GM12878 (cell line): ENCODE measurements around the gene PEX16. TPM values are rescaled to one million over a fixed set of nuclear protein-coding genes. Genes with fewer than 3 reads are reported as not detected.

Source experiments
- ATAC-seq: fragments of 200-7000 bp; cut with Tn5 transposase; 3 replicates; pipeline ENCODE4 v1.9.1; 2020; ENCODE audit warnings: mild to moderate bottlenecking, moderate library complexity
- BruUV-seq: library from RNA; stranded (reverse); fragments of 400-500 nt; replicated peaks from 2 replicates; lab custom pipeline; 2021; lab: Mats Ljungman, UMichigan
- CTCF ChIA-PET: fragments of 300-600 bp; sonication (Branson Sonifier 250); formaldehyde crosslinking; extraction: SDS; loops from one replicate; lab custom pipeline; 2021; ENCODE audit warnings: inconsistent platforms; lab: Yijun Ruan, JAX
- POLR2A ChIA-PET: fragments of 350-600 bp; formaldehyde crosslinking; extraction: SDS; loops from one replicate; lab custom pipeline; 2021; ENCODE audit warnings: inconsistent platforms; lab: Charles Lee
- RAD21 ChIA-PET: fragments of 300-600 bp; sonication (Branson Sonifier 250); formaldehyde crosslinking; loops from one replicate; lab custom pipeline; 2023; ENCODE audit warnings: antibody characterized with exemption; ENCODE audit not compliant: unreplicated experiment; lab: Charles Lee
- SMC1A ChIA-PET: fragments of 300-600 bp; sonication (Branson Sonifier 250); formaldehyde crosslinking; loops from one replicate; lab custom pipeline; 2023; ENCODE audit not compliant: unreplicated experiment, uncharacterized antibody; lab: Charles Lee
- DNase-seq: peaks from one replicate; pipeline ENCODE4 v3.0.0-alpha.2; 2011; ENCODE audit warnings: low read depth, low spot score
- FAIRE-seq: peaks from 3 replicates; lab custom pipeline; 2011; peaks lifted over from hg19 to GRCh38; lab: Jason Lieb, UNC
- H2AFZ ChIP-seq: 2 replicates; pipeline ENCODE4 v1.6.0; 2011; ENCODE audit warnings: low read depth, low read length, control low read depth; ENCODE audit not compliant: control insufficient read depth
- H3K27ac ChIP-seq: 2 replicates; pipeline ENCODE4 v1.5.1; 2011; ENCODE audit warnings: control low read depth; ENCODE audit not compliant: control insufficient read depth, insufficient read depth
- H3K27me3 ChIP-seq, 2 experiments: replicated peaks in 1 of 2; 2 replicates each; pipeline versions ENCODE4 v1.6.0 to v1.6.1; 2011; ENCODE audit warnings: low read length in 1 of 2; ENCODE audit not compliant: control insufficient read depth in 2 of 2, insufficient read depth in 2 of 2
- H3K36me3 ChIP-seq, 2 experiments: 2 replicates each; pipeline ENCODE4 v1.5.1; 2011; ENCODE audit warnings: low read length in 1 of 2; ENCODE audit not compliant: control insufficient read depth in 2 of 2, insufficient read depth in 2 of 2
- H3K4me1 ChIP-seq: 2 replicates; pipeline ENCODE4 v1.6.1; 2011; ENCODE audit warnings: mild to moderate bottlenecking, low read length, moderate library complexity, mixed read lengths; ENCODE audit not compliant: control insufficient read depth, insufficient read depth
- H3K4me2 ChIP-seq: 2 replicates; pipeline ENCODE4 v1.6.0; 2011; ENCODE audit warnings: control low read depth; ENCODE audit not compliant: control insufficient read depth, insufficient read depth
- H3K4me3 ChIP-seq: fragments of 200-600 bp; sonication (generic); 2 replicates; pipeline ENCODE4 v1.5.1; 2016
- H3K79me2 ChIP-seq: 2 replicates; pipeline ENCODE4 v1.6.0; 2011; ENCODE audit warnings: low read length; ENCODE audit not compliant: control insufficient read depth, insufficient read depth
- H3K9ac ChIP-seq: 2 replicates; pipeline ENCODE4 v1.8.0; 2011; ENCODE audit warnings: low read length, control low read depth, mixed read lengths; ENCODE audit not compliant: control insufficient read depth, insufficient read depth
- H3K9me3 ChIP-seq: replicated peaks from 3 replicates; pipeline ENCODE4 v1.5.1; 2011; ENCODE audit warnings: mild to moderate bottlenecking, low read length; ENCODE audit not compliant: control insufficient read depth, insufficient read depth
- H4K20me1 ChIP-seq: 2 replicates; pipeline ENCODE4 v1.6.0; 2011; ENCODE audit not compliant: control insufficient read depth, insufficient read depth
- BCL11A ChIP-seq: IDR thresholded peaks from 2 replicates; pipeline ENCODE4 v1.6.1; 2011; ENCODE audit warnings: low read depth, low read length
- DPF2 ChIP-seq: fragments of 450-650 bp; IDR thresholded peaks from 2 replicates; pipeline ENCODE4 v1.6.1; 2017; ENCODE audit warnings: mild to moderate bottlenecking
- E4F1 ChIP-seq: fragments of 450-650 bp; IDR thresholded peaks from 2 replicates; pipeline ENCODE4 v1.6.1; 2018; ENCODE audit warnings: borderline replicate concordance, mild to moderate bottlenecking; ENCODE audit not compliant: partially characterized antibody
- EZH2 ChIP-seq: IDR thresholded peaks from 2 replicates; pipeline ENCODE4 v1.6.1; 2012; ENCODE audit warnings: low read depth, mild to moderate bottlenecking, control low read depth, inconsistent platforms, low read length, borderline replicate concordance; ENCODE audit not compliant: control insufficient read depth
- IKZF2 ChIP-seq, 2 experiments: fragments of 450-650 bp; IDR thresholded peaks; 2 replicates each; pipeline ENCODE4 v1.6.1; 2017; ENCODE audit warnings: mild to moderate bottlenecking in 2 of 2, moderate library complexity in 2 of 2
- IRF3 ChIP-seq: fragments of 450-650 bp; IDR thresholded peaks from 2 replicates; pipeline ENCODE4 v1.6.1; 2014; ENCODE audit warnings: mild to moderate bottlenecking
- IRF4 ChIP-seq: IDR thresholded peaks from 2 replicates; pipeline ENCODE4 v1.6.1; 2011; ENCODE audit warnings: low read depth, low read length
- MLLT1 ChIP-seq: fragments of 450-650 bp; IDR thresholded peaks from 2 replicates; pipeline ENCODE4 v1.6.1; 2016; ENCODE audit warnings: mild to moderate bottlenecking
- POLR2A ChIP-seq: IDR thresholded peaks from 2 replicates; pipeline ENCODE4 v1.6.1; 2011; ENCODE audit warnings: low read depth, mild to moderate bottlenecking, low read length
- ZBTB33 ChIP-seq: fragments of 450-650 bp; IDR thresholded peaks from 2 replicates; pipeline ENCODE4 v1.6.1; 2017; ENCODE audit warnings: mild to moderate bottlenecking
- WGBS: methylation state at CpG from one replicate; pipeline ENCODE4 v1.1.6; 2016; ENCODE audit warnings: low lambda C conversion rate; ENCODE audit not compliant: insufficient replicate concordance, insufficient coverage; ENCODE audit errors: missing lambda C conversion rate; 5-methylcytosine and 5-hydroxymethylcytosine counted together
- in situ Hi-C: fragments of 300-500 bp; cut with MboI; formaldehyde crosslinking; loops from 9 replicates; pipeline ENCODE4 v1.14.3; 2018; ENCODE audit warnings: mixed read lengths
- intact Hi-C: fragments of 100-400 bp; cut with micrococcal nuclease; formaldehyde crosslinking; loops from one replicate; pipeline ENCODE4 v1.14.2; 2022; ENCODE audit not compliant: unreplicated experiment
- polyA plus RNA-seq, 11 experiments: library from polyadenylated mRNA; depleted of rRNA in 4 of 11; unstranded in 6 of 11; stranded (reverse) in 5 of 11; fragments of >200 nt; fragmentation: Nextera tagmentation in 4 of 11; fragmentation: Illumina TruSeq in 1 of 11; extraction: Ambion mirVana in 4 of 11; extraction: Trizol in 1 of 11; gene quantifications; 1 replicate in 1 of 11; 2 replicates in 10 of 11; pipeline versions ENCODE4 v1.2.1 to v1.2.3, GENCODE V29; 2011 to 2016; ENCODE audit warnings: inconsistent platforms in 2 of 11, missing spikeins in 2 of 11, low read depth in 1 of 11
- total RNA-seq, 4 experiments: library from RNA; depleted of rRNA in 3 of 4; stranded (reverse); fragments of >200 nt in 3 of 4; fragmentation: Illumina TruSeq in 1 of 4; extraction: Trizol in 1 of 4; gene quantifications; 2 replicates each; pipeline versions ENCODE4 v1.2.1 to v1.2.3, GENCODE V29; 2013 to 2021
- TF ChIP-seq, protein P1 (sequence below): IDR thresholded peaks from 2 replicates; pipeline ENCODE4 v1.6.1; 2012; ENCODE audit warnings: low read depth, low read length, improper control_type of control experiment

PEX16 gene
- total and polyA plus RNA-seq, 10 of the 15 experiments (the other 5 are each of a cell fraction or from before 2014, with no cell fraction given): 1.4 to 53.5 (median 27.6) TPM

DNA sequence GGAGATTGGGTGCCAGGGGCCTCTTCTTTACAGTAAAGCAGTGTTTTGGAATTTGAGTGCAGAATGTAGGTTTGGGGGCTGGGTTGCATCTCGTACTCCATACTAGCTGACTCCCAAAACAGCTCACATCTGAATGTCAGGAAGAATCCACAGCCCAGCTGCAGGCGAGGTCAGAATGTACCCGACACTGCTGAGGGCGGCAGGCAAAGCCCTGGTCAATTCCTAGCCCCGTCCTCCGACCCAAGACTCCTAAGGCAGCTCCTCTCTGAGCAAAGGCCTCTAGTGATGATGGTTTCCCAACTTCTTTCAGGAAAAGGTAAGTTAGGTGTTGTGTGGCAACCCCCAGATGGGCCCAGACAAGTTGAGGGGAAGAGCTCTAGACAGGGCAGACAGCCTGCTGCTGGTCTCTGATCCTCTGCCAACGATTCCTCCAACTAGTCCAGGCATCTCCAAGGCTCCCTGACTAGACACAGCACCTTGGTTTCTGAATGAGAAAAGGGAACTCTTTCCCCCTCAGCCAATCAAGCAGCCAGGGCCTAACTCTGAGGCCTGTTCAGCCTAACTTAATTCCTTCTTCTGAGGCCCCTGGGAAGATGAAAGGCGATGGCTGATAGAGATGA lies 13.4 kb upstream of the PEX16 start (continued):
- TF ChIP-seq ZBTB33 (no peak), IRF4 (no peak)

DNA sequence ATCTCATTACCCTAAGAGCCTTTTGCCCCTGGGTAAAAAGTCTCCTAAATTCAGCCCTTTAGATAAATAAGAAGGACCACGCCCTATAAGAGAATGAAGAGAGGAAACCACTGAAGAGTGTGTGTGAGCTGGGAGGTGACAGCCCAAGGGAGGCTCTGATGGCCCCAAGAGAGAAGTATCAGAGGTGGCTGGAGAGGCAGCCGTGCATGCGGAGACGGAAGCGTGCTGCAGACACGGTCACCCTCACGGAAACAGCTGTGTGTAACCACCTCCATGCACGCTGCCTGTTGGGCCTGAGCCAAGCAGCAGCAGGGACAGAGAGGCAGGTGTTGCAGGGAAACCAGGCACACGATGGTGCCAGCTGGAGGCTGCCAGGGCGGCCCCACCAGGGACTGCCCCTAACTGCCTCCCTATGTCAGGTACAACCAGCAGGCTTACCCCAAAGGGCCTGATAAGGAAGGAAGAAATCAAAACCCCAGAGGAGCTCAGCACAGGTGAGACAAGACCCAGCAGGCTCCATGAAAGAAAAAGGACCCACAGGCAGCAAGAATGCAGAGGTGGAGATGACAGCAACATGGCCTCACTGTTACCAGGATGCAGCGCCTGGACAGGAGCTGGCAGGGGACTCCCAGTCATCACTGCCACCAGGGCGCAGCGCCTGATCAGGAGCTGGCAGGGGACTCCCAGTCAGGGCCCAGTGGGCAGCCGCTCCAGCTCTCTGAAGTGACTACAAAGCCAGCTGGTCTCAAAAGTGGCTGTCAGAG lies 12.5 kb upstream of the PEX16 start:
- Histone ChIP-seq H4K20me1 (peaks cover 6% of the 10 kb centered on the region), H3K4me2 (peak overlapping the region; percentile 69), H3K79me2 (no peaks in the 10 kb centered on the region), H3K27ac (peak overlapping the region; percentile 35), H3K27me3 (no peaks in the 10 kb centered on the region; a peak in 1 of 4 replicates), H2AFZ (no peak overlapping the region), H3K4me1 (peaks cover 49% of the 10 kb centered on the region), H3K4me3 (no peak overlapping the region), H3K36me3 (peaks cover 3 to 12% of the 10 kb centered on the region in 2 experiments; a peak in 2 of 4 replicates), H3K9ac (no peak overlapping the region), H3K9me3 (no peaks in the 10 kb centered on the region)
- ChIA-PET POLR2A (interaction anchor here (0.5 to 3.1 kb wide), 7 partner anchors 9 to 622 kb away, joined by 3 to 27 read pairs (median 6); partner anchors contain the start of gene PEX16), RAD21 (interaction anchor here (0.7 to 3.2 kb wide), 17 partner anchors 9 to 189 kb away, joined by 3 to 29 read pairs (median 4); partner anchors contain the start of genes CRY2 and PEX16), SMC1A (interaction anchor here (0.5 to 2.9 kb wide), 14 partner anchors 8 to 188 kb away, joined by 3 to 31 read pairs (median 5); partner anchors contain the start of genes CRY2 and PEX16), CTCF (interaction anchor here (0.7 to 3.3 kb wide), 15 partner anchors 9 to 308 kb away, joined by 3 to 20 read pairs (median 3); partner anchors contain the start of genes CRY2 and PEX16)
- in situ Hi-C loops (no loop called here), intact Hi-C loops (loop anchor here (1.0 kb wide), 2 partner anchors 12 to 192 kb away; no protein-coding TSS in a partner anchor)
- no TSS peak for BruUV-seq
- peak; percentile 89 for ATAC-seq
- peak; percentile 88 for DNase-seq
- 2% methylated on average over 14 of the region's 14 CpGs for WGBS
- peak; percentile 98 for FAIRE-seq
- peak; percentile 29; the same call in 1 of the 2 replicates for TF ChIP-seq POLR2A
- peak; percentile 68 to 93; a peak in 3 of 4 replicates for TF ChIP-seq IKZF2 (IDR thresholded peaks at IDR 0.05)
- peak; percentile 86 for TF ChIP-seq DPF2
- no peak for TF ChIP-seq MLLT1
- TF ChIP-seq, protein P1, sequence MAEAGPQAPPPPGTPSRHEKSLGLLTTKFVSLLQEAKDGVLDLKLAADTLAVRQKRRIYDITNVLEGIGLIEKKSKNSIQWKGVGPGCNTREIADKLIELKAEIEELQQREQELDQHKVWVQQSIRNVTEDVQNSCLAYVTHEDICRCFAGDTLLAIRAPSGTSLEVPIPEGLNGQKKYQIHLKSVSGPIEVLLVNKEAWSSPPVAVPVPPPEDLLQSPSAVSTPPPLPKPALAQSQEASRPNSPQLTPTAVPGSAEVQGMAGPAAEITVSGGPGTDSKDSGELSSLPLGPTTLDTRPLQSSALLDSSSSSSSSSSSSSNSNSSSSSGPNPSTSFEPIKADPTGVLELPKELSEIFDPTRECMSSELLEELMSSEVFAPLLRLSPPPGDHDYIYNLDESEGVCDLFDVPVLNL: no peak
- TF ChIP-seq EZH2: no peak
- TF ChIP-seq BCL11A: peak; percentile 83
- no peak for TF ChIP-seq E4F1
- no peak for TF ChIP-seq IRF3
